Loucy (cell line): Measurements from ENCODE around the gene AKAP6.

Source experiments
- H2AFZ ChIP-seq: fragments of 200-600 bp; sonication (generic); 2 replicates; pipeline ENCODE4 v1.6.0; 2016; ENCODE audit warnings: antibody characterized with exemption, mild to moderate bottlenecking, low read length, moderate library complexity
- H3F3A ChIP-seq: fragments of 200-600 bp; 2 replicates; pipeline ENCODE4 v1.6.0; 2016; ENCODE audit warnings: antibody characterized with exemption, low read depth, mild to moderate bottlenecking
- H3K27me3 ChIP-seq: fragments of 200-600 bp; sonication (generic); 2 replicates; pipeline ENCODE4 v1.6.1; 2014; ENCODE audit warnings: low read length, mild to moderate bottlenecking; ENCODE audit not compliant: insufficient read depth, poor library complexity, severe bottlenecking
- H3K36me3 ChIP-seq: fragments of 200-600 bp; sonication (generic); 2 replicates; pipeline ENCODE4 v1.6.1; 2016; ENCODE audit warnings: low read length; ENCODE audit not compliant: insufficient read depth
- H3K4me1 ChIP-seq: fragments of 200-600 bp; sonication (generic); 2 replicates; pipeline ENCODE4 v1.5.1; 2014; ENCODE audit warnings: low read length, mild to moderate bottlenecking; ENCODE audit not compliant: insufficient read depth, poor library complexity, severe bottlenecking
- H3K4me2 ChIP-seq: fragments of 200-600 bp; sonication (generic); 2 replicates; pipeline ENCODE4 v1.6.0; 2014; ENCODE audit warnings: antibody characterized with exemption, low read length, low read depth, mild to moderate bottlenecking; ENCODE audit not compliant: poor library complexity, severe bottlenecking
- H3K4me3 ChIP-seq: fragments of 200-600 bp; sonication (generic); 2 replicates; pipeline ENCODE4 v1.5.1; 2014; ENCODE audit warnings: low read length, mild to moderate bottlenecking, mixed read lengths; ENCODE audit not compliant: poor library complexity, severe bottlenecking
- H3K79me2 ChIP-seq: fragments of 200-600 bp; sonication (generic); 2 replicates; pipeline ENCODE4 v1.6.1; 2014; ENCODE audit warnings: low read length; ENCODE audit not compliant: insufficient read depth
- H3K9ac ChIP-seq: fragments of 200-600 bp; sonication (generic); 2 replicates; pipeline ENCODE4 v1.6.0; 2014; ENCODE audit warnings: mild to moderate bottlenecking, low read depth, low read length, moderate library complexity; ENCODE audit not compliant: poor library complexity, severe bottlenecking
- H3K9me2 ChIP-seq: fragments of 200-600 bp; sonication (generic); replicated peaks from 2 replicates; pipeline ENCODE4 v1.6.1; 2016; ENCODE audit warnings: low read depth, low read length, mixed read lengths
- H3K9me3 ChIP-seq: fragments of 200-600 bp; sonication (generic); 2 replicates; pipeline ENCODE4 v1.6.1; 2014; ENCODE audit warnings: mild to moderate bottlenecking, antibody characterized with exemption, low read length, low read depth; ENCODE audit not compliant: insufficient read depth
- H4K20me1 ChIP-seq: fragments of 200-600 bp; sonication (generic); 2 replicates; pipeline ENCODE4 v1.6.0; 2014; ENCODE audit warnings: antibody characterized with exemption, low read length, mild to moderate bottlenecking; ENCODE audit not compliant: insufficient read depth, poor library complexity, severe bottlenecking
- CTCF ChIP-seq: fragments of 200-600 bp; sonication (generic); conservative IDR thresholded peaks from 2 replicates; pipeline ENCODE4 v1.5.1; 2014; ENCODE audit warnings: mild to moderate bottlenecking, antibody characterized with exemption, low read length
- EZH2phosphoT487 ChIP-seq: fragments of 200-600 bp; IDR thresholded peaks from 2 replicates; pipeline ENCODE4 v1.6.1; 2018; ENCODE audit warnings: antibody characterized with exemption, mild to moderate bottlenecking, moderate library complexity, borderline replicate concordance

AKAP6 gene

GRCh38 chr14:32728976-32729375, 399.9 kb downstream of the AKAP6 start:
- H3F3A ChIP-seq, result no peaks in the 10 kb centered on the region
- no peaks in the 10 kb centered on the region for H4K20me1 ChIP-seq
- no peak overlapping the region for H3K4me3 ChIP-seq
- H3K9me2 ChIP-seq, result no peaks in the 10 kb centered on the region
- H3K9ac ChIP-seq, result no peak overlapping the region
- no peaks in the 10 kb centered on the region for H3K9me3 ChIP-seq
- H3K27me3 ChIP-seq, result no peaks in the 10 kb centered on the region
- no peaks in the 10 kb centered on the region for H3K36me3 ChIP-seq
- H3K4me2 ChIP-seq, result no peak overlapping the region
- H3K4me1 ChIP-seq, result no peaks in the 10 kb centered on the region
- TF ChIP-seq EZH2phosphoT487, result no peak
- no peak for TF ChIP-seq CTCF
- H3K79me2 ChIP-seq, result no peaks in the 10 kb centered on the region
- H2AFZ ChIP-seq, result no peak overlapping the region

DNA sequence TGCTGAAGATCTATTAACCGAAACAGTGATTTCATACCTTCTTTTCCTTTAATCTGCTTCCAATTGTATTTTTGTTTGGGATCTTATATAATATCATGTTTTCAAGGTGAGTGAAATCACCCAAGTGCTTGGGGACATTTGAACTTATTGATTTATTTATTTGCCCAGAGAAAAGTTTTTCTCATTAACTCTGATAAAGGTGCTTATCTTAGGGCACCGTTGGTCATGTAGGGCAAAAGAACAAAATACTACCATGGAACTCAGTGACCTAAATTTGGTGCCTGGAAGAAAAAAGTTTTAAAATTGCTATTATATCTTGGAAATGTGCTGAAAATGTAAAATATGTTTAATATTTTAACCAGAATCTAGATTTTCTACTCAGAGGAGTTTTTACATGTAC, 402.2 kb downstream of the AKAP6 start:
- Histone ChIP-seq H3K4me3 (no peak overlapping the region), H3K36me3 (no peaks in the 10 kb centered on the region), H3K4me2 (no peak overlapping the region), H3K9ac (no peak overlapping the region), H3K9me3 (no peaks in the 10 kb centered on the region), H3K9me2 (no peaks in the 10 kb centered on the region), H2AFZ (no peak overlapping the region), H4K20me1 (no peaks in the 10 kb centered on the region), H3K79me2 (no peaks in the 10 kb centered on the region), H3K4me1 (no peaks in the 10 kb centered on the region), H3F3A (no peaks in the 10 kb centered on the region), H3K27me3 (no peaks in the 10 kb centered on the region)
- TF ChIP-seq EZH2phosphoT487, result no peak
- no peak for TF ChIP-seq CTCF

- no peaks in the 10 kb centered on the region for H3K79me2 ChIP-seq
- H3K27me3 ChIP-seq, result no peaks in the 10 kb centered on the region
- H2AFZ ChIP-seq, result no peak overlapping the region
- H4K20me1 ChIP-seq, result no peaks in the 10 kb centered on the region
- H3K4me3 ChIP-seq, result no peak overlapping the region
- H3K9me3 ChIP-seq, result no peaks in the 10 kb centered on the region
- no peaks in the 10 kb centered on the region for H3K36me3 ChIP-seq
- H3K4me1 ChIP-seq, result no peaks in the 10 kb centered on the region
- no peak overlapping the region for H3K4me2 ChIP-seq
- no peaks in the 10 kb centered on the region for H3F3A ChIP-seq
- H3K9me2 ChIP-seq, result no peaks in the 10 kb centered on the region
- TF ChIP-seq EZH2phosphoT487, result no peak
- TF ChIP-seq CTCF, result no peak
- H3K9ac ChIP-seq, result no peak overlapping the region
Observed at GRCh38 chr14:32733015-32733414, 403.9 kb downstream of the AKAP6 start.
